Glutamatergic neuron (in vitro differentiated cells): ENCODE results near the gene DDX49. TPM values are rescaled to one million over a fixed set of nuclear protein-coding genes. Genes with fewer than 3 reads are reported as not detected.
"Not testable (repeated sequence)": the region's sequence is repeated elsewhere in the genome, so short reads cannot be mapped to it uniquely, and the experiment has no call there.

Source experiments
- DNase-seq: peaks from one replicate; pipeline ENCODE4 v3.0.0; 2022
- H3K27ac Mint-ChIP-seq: one replicate; pipeline ENCODE4 v1.8.0; 2020; ENCODE audit warnings: mild to moderate bottlenecking, mixed read lengths, inconsistent platforms; ENCODE audit not compliant: unreplicated experiment
- H3K27me3 Mint-ChIP-seq: one replicate; pipeline ENCODE4 v1.8.0; 2020; ENCODE audit warnings: mild to moderate bottlenecking, moderate library complexity, mixed read lengths, inconsistent platforms; ENCODE audit not compliant: unreplicated experiment
- H3K36me3 Mint-ChIP-seq: one replicate; pipeline ENCODE4 v1.8.0; 2020; ENCODE audit warnings: mild to moderate bottlenecking, mixed read lengths, inconsistent platforms; ENCODE audit not compliant: unreplicated experiment
- H3K4me1 Mint-ChIP-seq: one replicate; pipeline ENCODE4 v1.8.0; 2020; ENCODE audit warnings: mild to moderate bottlenecking, low read depth, mixed read lengths, inconsistent platforms; ENCODE audit not compliant: unreplicated experiment
- H3K4me3 Mint-ChIP-seq: one replicate; pipeline ENCODE4 v1.8.0; 2020; ENCODE audit warnings: mild to moderate bottlenecking, mixed read lengths, inconsistent platforms; ENCODE audit not compliant: unreplicated experiment
- H3K9me3 Mint-ChIP-seq: one replicate; pipeline ENCODE4 v1.8.0; 2020; ENCODE audit warnings: mild to moderate bottlenecking, moderate library complexity, mixed read lengths, inconsistent platforms; ENCODE audit not compliant: unreplicated experiment
- total RNA-seq: library from RNA; stranded (reverse); fragmentation: NEBNext Ultra II Directional; extraction: Animal tissue kit (Norgen Biotek cat#: 25700); gene quantifications from one replicate; pipeline ENCODE4 v1.2.1, GENCODE V29; 2021; ENCODE audit not compliant: unreplicated experiment
- TF ChIP-seq, protein P1 (sequence below): fragments of 200-600 bp; sonication (generic); IDR thresholded peaks from one replicate; pipeline ENCODE4 v1.5.0; 2021; ENCODE audit not compliant: partially characterized antibody, unreplicated experiment

The DDX49 gene
- total RNA-seq, 1 donor from 2014 or later, result 51.4 TPM

DNA sequence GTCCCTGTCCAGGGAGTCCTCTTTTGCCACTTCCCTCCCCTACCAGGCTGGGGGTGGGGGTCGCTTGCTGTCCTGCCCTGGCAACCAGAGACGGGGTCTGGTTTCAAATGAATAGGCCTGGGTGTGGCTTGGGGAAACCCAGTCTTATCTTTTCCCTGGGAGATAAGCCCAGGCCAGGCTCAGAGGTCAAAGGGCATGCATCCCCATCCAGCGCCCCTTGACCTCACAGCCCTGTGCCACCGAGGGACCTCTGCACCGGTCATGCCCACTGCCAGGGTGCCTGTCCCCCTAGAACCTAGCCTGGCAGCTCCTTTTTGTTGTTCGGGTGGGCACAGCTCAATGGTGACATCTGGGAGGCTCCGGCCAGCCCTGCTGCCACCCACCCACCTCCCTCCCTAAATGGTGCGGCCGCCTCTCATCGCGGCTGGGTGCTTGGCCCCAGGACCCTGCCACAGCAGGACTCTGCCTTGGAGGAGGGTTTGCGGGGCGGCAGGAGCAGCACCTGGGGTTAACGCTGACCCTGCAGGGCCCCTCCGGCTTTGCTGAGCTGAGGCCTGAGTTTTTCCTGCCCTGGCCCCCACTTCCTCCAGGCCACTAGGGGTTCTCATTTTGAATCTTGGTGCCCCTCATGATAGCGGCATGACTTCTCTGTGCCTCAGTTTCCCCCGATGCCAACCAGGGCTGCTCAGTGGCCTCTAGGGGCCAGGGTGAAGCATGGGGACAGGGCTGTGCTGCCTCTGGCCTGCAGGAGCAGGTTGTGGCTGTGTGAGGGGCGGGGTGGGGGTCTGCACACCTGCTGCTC lies 20.7 kb upstream of the DDX49 start:
- TF ChIP-seq, protein P1, sequence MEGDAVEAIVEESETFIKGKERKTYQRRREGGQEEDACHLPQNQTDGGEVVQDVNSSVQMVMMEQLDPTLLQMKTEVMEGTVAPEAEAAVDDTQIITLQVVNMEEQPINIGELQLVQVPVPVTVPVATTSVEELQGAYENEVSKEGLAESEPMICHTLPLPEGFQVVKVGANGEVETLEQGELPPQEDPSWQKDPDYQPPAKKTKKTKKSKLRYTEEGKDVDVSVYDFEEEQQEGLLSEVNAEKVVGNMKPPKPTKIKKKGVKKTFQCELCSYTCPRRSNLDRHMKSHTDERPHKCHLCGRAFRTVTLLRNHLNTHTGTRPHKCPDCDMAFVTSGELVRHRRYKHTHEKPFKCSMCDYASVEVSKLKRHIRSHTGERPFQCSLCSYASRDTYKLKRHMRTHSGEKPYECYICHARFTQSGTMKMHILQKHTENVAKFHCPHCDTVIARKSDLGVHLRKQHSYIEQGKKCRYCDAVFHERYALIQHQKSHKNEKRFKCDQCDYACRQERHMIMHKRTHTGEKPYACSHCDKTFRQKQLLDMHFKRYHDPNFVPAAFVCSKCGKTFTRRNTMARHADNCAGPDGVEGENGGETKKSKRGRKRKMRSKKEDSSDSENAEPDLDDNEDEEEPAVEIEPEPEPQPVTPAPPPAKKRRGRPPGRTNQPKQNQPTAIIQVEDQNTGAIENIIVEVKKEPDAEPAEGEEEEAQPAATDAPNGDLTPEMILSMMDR, result no peak
- no peak overlapping the region for H3K27ac Mint-ChIP-seq
- H3K4me3 Mint-ChIP-seq, result no peak overlapping the region
- H3K4me1 Mint-ChIP-seq, result peaks cover 2% of the 10 kb centered on the region
- peaks cover 3% of the 10 kb centered on the region for H3K9me3 Mint-ChIP-seq
- DNase-seq, result no peak
- no peaks in the 10 kb centered on the region for H3K36me3 Mint-ChIP-seq
- H3K27me3 Mint-ChIP-seq, result peaks cover 9% of the 10 kb centered on the region

GRCh38 chr19:18899624-18900560 lies 19.6 kb upstream of the DDX49 start:
- H3K27ac Mint-ChIP-seq, result no peak overlapping the region
- H3K36me3 Mint-ChIP-seq, result no peaks in the 10 kb centered on the region
- H3K4me1 Mint-ChIP-seq, result no peaks in the 10 kb centered on the region
- peaks cover 3% of the 10 kb centered on the region for H3K9me3 Mint-ChIP-seq
- no peak overlapping the region for H3K4me3 Mint-ChIP-seq
- no peak for DNase-seq
- peaks cover 9% of the 10 kb centered on the region for H3K27me3 Mint-ChIP-seq
- TF ChIP-seq, protein P1, result no peak

DNA sequence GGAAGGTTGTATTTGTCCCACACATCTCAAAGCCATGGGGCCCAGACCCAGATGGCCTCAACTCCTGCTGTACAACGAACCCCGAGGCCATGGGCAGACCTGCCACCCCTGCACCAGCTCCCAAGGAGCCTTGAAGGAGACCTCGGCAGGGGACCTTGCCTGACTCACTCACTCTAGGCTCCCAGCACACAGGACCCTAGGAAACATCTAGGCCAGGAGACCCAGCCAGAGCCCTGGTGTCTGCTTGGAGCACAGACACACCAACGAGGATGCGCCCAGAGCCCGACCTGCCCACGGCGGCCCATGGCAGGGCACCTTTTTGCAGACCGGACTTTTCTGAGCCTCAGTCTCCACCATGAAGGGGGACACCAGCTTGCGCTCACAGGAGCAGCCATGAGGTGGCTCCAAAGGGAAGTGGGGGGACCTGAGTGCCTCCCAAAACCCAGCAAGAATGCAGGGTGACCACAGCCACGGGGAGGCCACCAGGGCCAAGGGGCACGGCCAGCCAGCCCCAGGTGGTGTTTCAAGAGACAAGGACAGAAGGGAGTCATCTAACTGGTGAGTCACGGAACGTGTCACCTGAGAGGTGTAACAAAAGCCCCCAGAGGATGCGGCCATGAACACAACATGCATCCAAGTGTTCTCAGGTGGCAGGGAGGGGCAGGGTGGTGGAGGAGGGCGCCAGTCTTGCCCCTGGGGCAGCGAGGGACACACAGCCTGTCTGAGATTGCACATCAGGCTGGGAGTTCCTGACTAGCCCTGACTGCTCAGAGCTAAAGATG lies 18.6 kb upstream of the DDX49 start:
- TF ChIP-seq, protein P1, result no peak
- Mint-ChIP-seq H3K9me3 (peaks cover 3% of the 10 kb centered on the region), H3K36me3 (no peaks in the 10 kb centered on the region), H3K27me3 (peaks cover 9% of the 10 kb centered on the region), H3K4me1 (no peaks in the 10 kb centered on the region), H3K4me3 (no peak overlapping the region), H3K27ac (no peak overlapping the region)
- no peak for DNase-seq

GRCh38 chr19:18901491-18901890 lies 18.0 kb upstream of the DDX49 start:
- Mint-ChIP-seq H3K27me3 (peaks cover 10% of the 10 kb centered on the region), H3K4me3 (no peak overlapping the region), H3K9me3 (peaks cover 3% of the 10 kb centered on the region), H3K4me1 (no peaks in the 10 kb centered on the region), H3K27ac (no peak overlapping the region), H3K36me3 (no peaks in the 10 kb centered on the region)
- TF ChIP-seq, protein P1, result no peak
- no peak for DNase-seq

DNA sequence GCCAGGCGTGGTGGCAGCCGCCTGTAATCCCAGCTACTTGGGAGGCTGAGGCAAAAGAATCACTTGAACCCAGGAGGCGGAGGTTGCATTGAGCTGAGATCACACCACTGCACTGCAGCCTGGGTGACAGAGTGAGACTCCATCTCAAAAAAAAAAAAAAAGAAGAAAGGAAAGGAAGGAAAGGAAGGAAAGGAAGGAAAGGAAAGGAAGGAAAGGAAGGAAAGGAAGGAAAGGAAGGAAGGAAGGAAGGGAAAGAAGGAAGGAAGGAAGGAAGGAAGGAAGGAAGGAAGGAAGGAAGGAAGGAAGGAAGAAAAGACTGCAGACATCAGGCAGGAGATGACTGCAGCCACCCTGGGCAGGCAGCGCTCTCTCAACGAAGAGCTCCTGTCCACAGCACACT lies 17.0 kb upstream of the DDX49 start:
- not testable (repeated sequence) for H3K27me3 Mint-ChIP-seq

More for the DNA sequence above, 17.0 kb upstream of the DDX49 start:
- H3K4me1 Mint-ChIP-seq, DNase-seq, H3K4me3 Mint-ChIP-seq, H3K27ac Mint-ChIP-seq, H3K36me3 Mint-ChIP-seq, H3K9me3 Mint-ChIP-seq: not testable (repeated sequence)
